Measurements from ENCODE around the gene CENPX.
A peak's percentile ranks its signal among the peaks of the same experiment; 100 is the strongest.

Gene CENPX

GRCh38 chr17:82022310-82022980 is at the start of gene CENPX:
Gene CENPX, minus strand, starts transcription at chr17:82022878. Its CDS starts 17 bp downstream, at chr17:82022861.
- DNase-seq: no peak

DNA sequence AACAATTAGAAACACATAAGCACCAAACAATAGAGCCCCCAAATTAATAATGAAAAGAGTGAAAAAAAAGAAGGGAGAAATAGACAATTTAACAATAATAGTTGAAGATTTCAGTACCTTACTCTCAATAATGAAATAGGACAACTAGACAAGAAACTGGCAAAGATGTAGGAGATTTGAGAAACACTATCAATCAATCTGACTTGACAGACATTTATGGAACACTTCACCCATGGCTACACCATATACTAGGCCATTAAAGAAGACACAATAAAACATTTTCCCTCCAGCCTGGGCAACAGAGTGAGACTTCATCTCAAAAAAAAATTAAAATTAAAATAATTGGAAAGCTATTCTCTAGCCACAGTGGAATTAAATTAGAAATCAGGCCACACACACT is 47.9 kb upstream of the CENPX start:
- DNase-seq: no peak

DNA sequence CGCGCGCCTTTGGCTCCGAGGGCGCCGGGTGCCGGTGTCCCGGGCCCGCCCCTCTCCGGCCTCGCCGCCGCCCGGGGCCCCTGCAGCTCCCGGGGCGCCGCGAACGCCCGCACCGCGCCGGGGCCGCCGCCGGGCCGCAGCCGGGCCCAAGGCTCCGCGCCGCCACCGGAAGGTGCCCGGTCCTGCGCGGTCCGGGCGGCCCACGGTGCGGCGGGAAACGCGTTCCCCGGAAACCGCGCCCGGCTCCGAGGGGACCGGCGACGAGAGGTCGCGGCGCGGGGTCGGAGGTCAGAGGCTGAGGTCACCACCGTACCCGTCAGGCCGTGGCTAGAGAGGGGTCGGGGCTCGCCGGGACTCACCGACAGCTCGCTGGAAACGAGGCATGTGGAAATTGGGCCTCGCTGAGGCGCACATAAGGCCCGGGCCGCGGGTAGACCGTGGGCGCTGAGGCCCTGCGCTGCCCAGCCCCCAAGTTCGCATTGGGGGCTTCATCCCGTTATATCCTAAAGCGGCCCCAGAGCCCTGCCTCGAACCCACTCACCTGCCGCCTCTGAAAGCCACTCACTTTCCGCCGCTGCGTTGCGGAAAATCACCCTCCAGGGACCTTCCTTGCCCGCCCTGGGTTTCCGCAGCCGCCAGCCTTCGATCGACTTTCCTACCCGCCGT is 43.1 kb upstream of the CENPX start, which contains the start of gene DUS1L:
TSS of gene DUS1L (minus strand) at position 167 of the 666 bp plus-strand sequence. CDS start 745 bp downstream, outside the sequence.
- DNase-seq: peak; percentile 72

- DNase-seq: no peak
Observed at GRCh38 chr17:82065193-82065637, 42.5 kb upstream of the CENPX start.

- DNase-seq: peak; percentile 20
Observed at GRCh38 chr17:82064433-82065192, 41.9 kb upstream of the CENPX start.

- DNase-seq: no peak
Observed at GRCh38 chr17:82063424-82064415, 41.0 kb upstream of the CENPX start.

GRCh38 chr17:82062984-82063368 is 40.3 kb upstream of the CENPX start:
- no peak for DNase-seq

GRCh38 chr17:82062076-82062983 is 39.7 kb upstream of the CENPX start:
- DNase-seq: no peak

DNA sequence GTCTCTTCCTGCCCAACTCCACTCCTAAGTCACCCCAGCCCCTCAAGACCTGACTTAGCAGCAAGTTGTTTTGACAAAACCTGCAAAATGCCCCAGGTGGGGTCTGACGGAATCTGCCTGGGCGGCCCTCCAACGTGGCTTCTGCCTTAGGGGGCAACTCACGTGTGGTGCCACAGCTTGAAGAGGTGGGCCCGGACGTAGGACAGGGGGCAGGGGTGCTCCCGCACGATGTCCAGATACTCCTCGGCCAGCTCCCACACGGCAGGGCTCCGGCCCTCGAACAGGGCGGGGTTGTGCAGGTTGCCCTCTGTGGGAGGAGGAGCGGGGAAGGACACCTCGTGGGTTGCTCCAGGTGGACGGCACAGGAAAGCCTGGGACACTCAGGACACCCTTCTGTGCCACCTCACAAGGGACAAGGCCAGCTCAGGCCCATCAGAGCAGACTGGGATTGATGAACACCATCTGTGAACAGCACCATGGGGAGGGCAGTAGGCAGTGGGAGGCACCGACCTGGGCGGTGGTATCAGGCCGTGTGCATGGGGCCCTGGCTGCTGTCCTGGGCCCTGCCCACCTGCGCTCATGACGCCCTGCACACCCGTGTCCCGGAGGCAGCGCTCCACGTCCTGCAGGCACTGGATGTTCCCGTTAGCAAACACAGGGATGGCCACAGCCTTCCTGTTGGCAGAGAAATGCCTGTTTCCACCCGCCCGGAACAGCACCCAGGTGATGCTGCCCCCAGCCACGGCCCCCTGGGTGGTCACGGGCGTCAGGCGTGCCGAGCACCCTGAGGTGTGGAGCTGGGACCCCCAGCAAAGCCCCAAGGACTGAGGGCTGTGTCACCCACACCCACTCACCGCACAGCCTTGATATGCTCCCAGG is 38.6 kb upstream of the CENPX start:
- no peak for DNase-seq

- no peak for DNase-seq
Observed at GRCh38 chr17:82060614-82061013, 37.9 kb upstream of the CENPX start.

DNA sequence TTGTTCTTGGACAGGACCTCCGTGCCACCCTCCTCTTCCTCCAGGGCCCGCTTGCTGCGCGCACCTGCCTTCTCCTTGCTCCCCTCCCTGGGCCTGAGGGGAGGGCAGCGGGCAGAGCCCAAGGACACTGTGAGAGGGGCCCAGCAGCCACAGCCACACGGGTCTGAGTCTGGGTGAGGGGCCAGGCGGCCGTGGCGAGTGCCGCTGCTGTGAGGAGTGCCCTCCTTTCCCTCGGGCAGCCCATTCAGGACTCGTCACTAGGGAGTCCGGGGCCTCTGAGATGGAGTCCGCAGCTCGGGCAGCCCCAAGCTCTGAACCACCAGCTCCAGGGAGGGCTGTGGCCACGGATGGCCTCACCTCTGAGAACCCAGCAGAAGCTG is 37.3 kb upstream of the CENPX start:
- DNase-seq: no peak

GRCh38 chr17:82059272-82060000 is 36.8 kb upstream of the CENPX start:
- no peak for DNase-seq

DNA sequence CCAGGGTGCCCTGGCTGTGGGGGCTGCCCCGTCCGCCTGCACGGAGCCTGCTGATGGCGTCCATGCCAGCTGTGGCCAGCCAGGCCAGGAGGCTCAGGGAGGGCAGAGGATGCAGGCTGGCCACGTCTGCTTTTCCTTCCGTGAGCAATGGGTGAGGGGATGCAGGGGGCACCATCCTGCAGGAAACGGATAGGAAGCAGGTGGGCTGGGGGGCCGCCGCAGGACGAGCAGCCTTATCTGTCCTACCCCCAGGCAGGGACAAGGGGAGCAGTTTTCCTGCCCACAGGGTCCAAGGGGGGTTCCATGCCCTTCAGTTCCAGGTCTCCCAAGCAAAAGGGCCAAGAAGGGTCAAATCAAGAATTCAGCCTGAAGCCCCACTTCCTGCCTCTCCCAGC is 36.2 kb upstream of the CENPX start:
- DNase-seq: no peak

DNA sequence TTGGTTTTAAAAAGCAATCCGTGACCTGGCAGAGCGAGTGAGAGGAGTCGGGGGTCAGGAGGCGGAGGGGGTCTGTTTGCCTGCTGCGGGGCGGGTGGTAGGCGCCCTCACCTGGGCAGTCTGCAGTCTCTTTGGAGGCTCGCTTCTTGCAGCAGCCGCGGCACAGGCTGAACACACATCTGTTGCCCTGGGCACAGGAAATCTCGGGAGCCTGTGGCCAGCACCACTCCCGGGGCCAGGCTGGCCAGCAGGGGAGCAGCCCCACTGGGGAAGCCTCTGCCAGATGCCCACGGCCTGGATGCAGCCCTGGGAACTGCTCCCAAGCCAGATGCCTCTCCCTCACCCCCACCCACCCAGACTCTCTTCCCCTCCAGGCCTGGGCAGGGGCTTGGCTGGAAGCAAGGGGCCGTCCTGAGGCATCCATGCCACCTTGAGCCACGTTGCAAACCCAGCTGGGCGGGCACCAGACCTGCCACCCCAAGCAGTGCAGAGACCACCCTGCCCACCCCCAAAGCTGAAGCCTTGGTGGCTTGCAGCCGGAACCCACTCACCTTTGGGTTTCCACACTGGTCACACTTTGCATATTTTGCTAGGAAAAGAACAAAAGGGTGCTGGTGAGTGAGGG is 35.7 kb upstream of the CENPX start:
- DNase-seq: no peak

- no peak for DNase-seq
Observed at GRCh38 chr17:82056729-82057621, 34.3 kb upstream of the CENPX start.

DNA sequence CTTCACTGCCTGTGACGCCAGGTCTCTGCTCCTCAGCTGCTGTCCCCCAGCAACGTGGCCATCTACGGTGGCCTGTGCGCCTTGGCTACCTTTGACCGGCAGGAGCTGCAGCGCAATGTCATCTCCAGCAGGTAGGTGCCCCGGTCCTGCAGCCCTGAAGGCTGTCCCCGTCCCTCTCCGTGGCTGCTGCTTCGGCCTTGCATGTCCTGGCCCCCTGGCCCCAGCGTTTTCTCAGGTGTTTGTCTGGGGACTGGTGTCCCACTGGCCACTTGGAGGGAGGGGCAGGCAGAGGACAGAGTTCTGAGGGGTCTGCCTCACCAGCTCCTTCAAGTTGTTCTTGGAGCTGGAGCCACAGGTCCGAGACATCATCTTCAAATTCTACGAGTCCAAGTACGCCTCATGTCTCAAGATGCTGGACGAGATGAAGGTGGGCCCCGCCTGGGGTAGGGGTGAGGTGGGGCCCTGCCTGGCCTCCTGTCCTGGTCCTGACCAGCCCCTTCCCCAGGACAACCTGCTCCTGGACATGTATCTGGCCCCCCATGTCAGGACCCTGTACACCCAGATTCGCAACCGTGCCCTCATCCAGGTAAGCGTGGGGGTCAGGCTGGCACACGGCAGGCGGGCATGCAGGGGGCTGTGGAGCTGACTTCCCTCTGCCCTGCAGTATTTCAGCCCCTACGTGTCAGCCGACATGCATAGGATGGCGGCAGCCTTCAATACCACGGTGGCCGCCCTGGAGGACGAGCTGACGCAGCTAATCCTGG is 33.5 kb upstream of the CENPX start:
- DNase-seq: no peak
